GM12865 (cell line): ENCODE results near the gene LRRC2.
A peak's percentile ranks its signal among the peaks of the same experiment; 100 is the strongest.
"Not testable (repeated sequence)": the region's sequence is repeated elsewhere in the genome, so short reads cannot be mapped to it uniquely, and the experiment has no call there.

Source experiments
- DNase-seq: peaks from one replicate; pipeline ENCODE4 v3.0.0; 2010; ENCODE audit warnings: low read depth
- H3K4me3 ChIP-seq: 2 replicates; pipeline ENCODE4 v1.5.1; 2011; ENCODE audit warnings: mild to moderate bottlenecking, low read depth, low read length, control low read depth
- TF ChIP-seq, protein P1 (sequence below): IDR thresholded peaks from 2 replicates; pipeline ENCODE4 v1.5.1; 2011; ENCODE audit warnings: low read length, control low read depth, low read depth, inconsistent platforms; ENCODE audit not compliant: insufficient read depth; ENCODE audit errors: missing control alignments

LRRC2 gene

DNA sequence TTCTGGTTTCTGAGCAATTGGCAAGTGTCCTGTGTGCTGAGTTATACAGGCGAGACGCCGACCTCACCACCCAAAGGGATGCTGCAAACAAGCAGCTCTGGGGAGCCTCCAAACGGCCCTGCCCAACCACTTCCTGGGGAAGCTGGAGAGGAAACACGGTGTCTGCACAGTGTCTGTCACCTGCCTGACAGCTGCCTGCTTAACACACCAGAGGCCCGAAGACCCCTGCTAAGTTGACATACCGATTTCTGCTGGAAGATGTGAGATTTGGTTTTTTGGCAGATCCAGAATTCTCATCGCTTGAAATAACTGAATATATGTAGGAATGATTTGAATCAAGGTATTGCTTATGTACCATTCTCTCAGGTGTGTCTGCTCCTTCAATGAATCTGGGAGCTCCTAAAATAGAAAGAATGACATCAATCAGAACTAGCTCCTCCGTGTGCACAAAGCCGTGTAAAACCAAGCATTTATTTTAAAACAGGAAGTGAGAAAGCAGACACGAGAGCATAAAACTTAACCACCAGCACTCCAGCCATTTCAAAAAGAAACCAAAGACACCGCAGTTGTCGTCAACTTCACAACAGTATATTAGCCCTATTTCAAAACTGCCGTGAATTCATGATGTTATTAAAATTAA is 27.2 kb downstream of the LRRC2 start:
- peak; percentile 97 for DNase-seq
- TF ChIP-seq, protein P1, sequence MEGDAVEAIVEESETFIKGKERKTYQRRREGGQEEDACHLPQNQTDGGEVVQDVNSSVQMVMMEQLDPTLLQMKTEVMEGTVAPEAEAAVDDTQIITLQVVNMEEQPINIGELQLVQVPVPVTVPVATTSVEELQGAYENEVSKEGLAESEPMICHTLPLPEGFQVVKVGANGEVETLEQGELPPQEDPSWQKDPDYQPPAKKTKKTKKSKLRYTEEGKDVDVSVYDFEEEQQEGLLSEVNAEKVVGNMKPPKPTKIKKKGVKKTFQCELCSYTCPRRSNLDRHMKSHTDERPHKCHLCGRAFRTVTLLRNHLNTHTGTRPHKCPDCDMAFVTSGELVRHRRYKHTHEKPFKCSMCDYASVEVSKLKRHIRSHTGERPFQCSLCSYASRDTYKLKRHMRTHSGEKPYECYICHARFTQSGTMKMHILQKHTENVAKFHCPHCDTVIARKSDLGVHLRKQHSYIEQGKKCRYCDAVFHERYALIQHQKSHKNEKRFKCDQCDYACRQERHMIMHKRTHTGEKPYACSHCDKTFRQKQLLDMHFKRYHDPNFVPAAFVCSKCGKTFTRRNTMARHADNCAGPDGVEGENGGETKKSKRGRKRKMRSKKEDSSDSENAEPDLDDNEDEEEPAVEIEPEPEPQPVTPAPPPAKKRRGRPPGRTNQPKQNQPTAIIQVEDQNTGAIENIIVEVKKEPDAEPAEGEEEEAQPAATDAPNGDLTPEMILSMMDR: no peak
- peak overlapping the region; percentile 34 for H3K4me3 ChIP-seq

- H3K4me3 ChIP-seq: peak overlapping the region; percentile 34
- not testable (repeated sequence) for DNase-seq
Observed at GRCh38 chr3:46538425-46538802, 27.7 kb downstream of the LRRC2 start.

DNA sequence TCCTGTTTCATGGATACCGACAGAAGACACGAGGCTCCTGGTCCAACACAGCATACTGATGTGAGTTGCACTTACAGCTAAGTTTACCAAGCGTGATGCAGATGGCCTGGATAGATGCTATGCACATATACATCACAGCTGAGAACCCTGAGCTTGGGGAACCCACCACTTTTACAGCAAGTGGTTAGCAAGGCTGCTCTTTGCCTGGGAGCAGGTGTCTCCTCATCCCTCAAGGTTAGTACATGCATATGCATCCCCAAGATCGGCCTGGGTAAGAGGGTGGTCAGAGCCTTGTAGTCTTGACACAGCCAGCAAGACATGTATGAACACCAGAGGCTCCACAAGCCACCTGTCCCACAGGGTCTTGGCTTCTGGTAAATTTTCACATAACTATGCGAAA is 28.3 kb downstream of the LRRC2 start:
- TF ChIP-seq, protein P1: no peak
- no peak overlapping the region for H3K4me3 ChIP-seq
- DNase-seq: peak; percentile 48

- H3K4me3 ChIP-seq: no peak overlapping the region
- DNase-seq: no peak
- TF ChIP-seq, protein P1: no peak
Observed at GRCh38 chr3:46537316-46537715, 28.8 kb downstream of the LRRC2 start.

GRCh38 chr3:46536758-46537157 is 29.3 kb downstream of the LRRC2 start:
- DNase-seq: no peak
- TF ChIP-seq, protein P1: no peak
- no peak overlapping the region for H3K4me3 ChIP-seq

DNA sequence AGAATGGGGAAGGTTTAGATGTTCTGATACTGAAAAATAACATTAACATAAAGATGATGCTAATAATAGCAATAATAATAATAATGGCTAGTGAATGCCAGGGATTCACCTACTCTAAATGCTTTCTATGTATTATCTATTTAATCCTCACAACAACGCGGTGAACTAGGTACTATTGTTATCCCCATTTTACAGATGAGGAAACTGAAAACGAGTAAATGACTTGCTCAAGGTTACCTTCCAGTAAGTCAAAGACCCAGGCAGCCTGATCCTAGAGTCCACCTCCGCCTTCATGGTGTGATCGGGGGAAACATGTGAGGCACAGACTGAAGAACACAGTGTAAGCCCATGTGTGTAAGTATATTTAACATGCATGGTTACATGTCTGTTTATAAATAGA is 30.4 kb downstream of the LRRC2 start:
- H3K4me3 ChIP-seq: no peak overlapping the region
- TF ChIP-seq, protein P1: no peak
- DNase-seq: no peak

DNA sequence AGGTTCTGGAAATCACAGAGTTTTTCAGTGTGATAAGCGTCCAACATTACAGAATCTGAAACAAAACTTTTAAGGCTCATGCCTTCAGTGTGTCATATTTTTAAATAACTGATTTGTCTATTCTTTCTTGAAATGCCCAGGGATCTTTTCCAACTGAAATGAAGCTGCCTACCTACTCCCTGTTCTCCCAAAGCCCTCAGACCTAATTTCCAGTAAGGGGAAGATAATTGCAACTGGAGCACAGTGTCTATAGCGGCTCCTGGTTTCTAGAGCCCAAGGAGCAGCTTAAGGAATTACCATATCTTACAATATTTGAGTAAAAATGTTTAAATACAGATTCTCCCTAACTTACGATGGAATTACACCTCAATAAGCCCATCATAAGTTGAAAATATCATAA is 33.0 kb downstream of the LRRC2 start:
- TF ChIP-seq, protein P1: no peak
- no peak for DNase-seq
- no peak overlapping the region for H3K4me3 ChIP-seq
